Effector CD8-positive, alpha-beta T cell (primary cell): ENCODE measurements around the gene FGF18.
"Not testable (repeated sequence)": the region's sequence is repeated elsewhere in the genome, so short reads cannot be mapped to it uniquely, and the experiment has no call there.

Experiments
- DNase-seq: peaks from one replicate; lab custom pipeline; 2025; lab: John Stamatoyannopoulos, UW

The FGF18 gene

GRCh38 chr5:171497494-171497893 is 78.0 kb downstream of the FGF18 start:
- not testable (repeated sequence) for DNase-seq

DNA sequence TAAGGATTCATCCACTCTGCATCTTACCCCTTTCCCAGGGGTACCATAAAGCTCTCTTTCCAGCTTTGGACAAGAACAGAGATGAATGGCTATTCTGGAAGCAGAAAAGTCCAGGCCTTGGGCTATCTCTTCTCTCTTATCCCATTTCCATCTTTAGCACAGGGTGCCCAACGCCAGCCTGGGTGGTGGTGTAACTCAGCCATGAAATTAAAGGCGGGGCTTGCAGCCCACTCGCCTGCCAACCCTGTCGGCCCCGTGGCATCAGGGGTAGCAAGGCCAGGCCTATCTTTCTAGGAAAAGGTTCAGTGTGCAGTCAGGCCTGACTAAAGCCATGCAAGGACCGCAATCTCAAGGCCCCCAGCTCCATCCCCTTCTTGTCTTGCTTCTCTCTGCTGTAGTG is 78.7 kb downstream of the FGF18 start:
- DNase-seq: no peak

DNA sequence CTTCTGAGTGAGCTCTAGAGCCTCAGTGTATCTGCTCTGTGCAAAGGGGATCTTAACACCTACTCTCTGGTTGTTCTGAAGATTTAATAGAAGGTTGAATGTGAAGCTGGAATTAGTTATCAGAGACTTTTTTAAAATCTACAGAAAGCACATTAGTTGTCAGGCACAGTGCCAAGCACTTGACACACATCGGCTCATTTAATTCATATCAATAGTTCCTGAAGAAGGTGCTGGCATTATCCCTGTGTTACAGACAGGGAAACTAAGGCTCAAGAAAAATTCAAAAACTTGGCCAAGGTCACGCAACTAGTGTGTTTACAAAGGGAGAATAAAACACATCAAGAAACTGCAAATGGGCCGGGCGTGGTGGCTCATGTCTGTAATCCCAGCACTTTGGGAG is 80.2 kb downstream of the FGF18 start:
- DNase-seq: no peak

DNA sequence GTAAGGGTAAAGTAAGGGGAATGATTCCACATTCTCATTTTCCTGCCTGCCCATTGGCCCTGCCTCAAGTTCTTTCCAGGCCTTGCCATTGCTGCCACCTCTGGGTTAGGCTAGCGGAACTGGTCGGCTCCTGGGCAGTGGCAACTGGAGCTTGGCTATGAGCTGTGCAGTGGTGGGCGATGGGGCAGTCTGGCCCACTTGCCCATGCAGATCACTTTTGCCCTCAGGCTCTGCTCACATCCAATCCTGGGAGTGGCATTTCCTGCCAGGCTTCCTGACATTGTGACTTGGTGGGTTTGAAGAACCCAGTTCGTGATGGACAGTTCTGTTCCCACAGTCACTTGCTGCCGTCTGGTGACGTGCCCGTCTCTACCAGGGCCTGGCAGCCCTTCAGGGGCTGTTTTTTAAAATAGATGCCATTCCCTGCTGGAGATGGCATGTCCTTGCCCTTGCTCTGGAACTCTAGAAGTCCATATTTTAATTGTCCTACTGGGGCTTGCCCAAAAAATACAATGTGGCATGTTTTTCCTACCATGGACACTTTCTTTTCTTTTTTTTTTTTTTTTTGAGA is 86.1 kb downstream of the FGF18 start:
- no peak for DNase-seq

- no peak for DNase-seq
Observed at GRCh38 chr5:171506951-171507350, 87.5 kb downstream of the FGF18 start.
